ENCODE data around the gene PRMT2.

DNA sequence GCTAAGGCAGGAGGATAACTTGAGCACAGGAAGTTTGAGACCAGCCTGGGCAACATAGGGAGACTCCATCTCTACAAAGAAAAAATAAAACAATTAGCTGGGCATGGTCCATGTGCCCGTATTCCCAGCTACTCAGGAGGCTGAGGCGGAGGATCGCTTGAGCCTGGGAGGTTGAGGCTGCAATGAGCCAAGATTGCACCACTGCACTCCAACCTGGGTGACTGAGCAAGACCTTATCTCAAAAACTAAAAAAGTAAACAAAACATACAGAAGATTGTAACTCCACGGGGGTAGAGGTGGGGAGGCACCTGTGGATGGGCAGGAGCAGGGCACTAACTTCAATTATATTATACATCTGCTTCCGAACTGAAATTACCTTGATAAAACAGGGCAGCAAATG, 35.2 kb upstream of the PRMT2 start:
- TF ChIP-seq ZNF274 (IDR thresholded peaks at IDR 0.05; ENCODE audit: low read depth, low read length) (no peak), YY1 (IDR thresholded peaks at IDR 0.05; ENCODE audit: insufficient read depth, insufficient read length) (no peak), SUZ12 (IDR thresholded peaks at IDR 0.05; ENCODE audit: extremely low read depth, insufficient read depth, insufficient read length) (no peak)
